ENCODE results near the gene PLXNB3.

PLXNB3 gene

GRCh38 chrX:153773741-153774575, 9.9 kb downstream of the PLXNB3 start:
- no peak for DNase-seq (ENCODE audit: low read depth)

DNA sequence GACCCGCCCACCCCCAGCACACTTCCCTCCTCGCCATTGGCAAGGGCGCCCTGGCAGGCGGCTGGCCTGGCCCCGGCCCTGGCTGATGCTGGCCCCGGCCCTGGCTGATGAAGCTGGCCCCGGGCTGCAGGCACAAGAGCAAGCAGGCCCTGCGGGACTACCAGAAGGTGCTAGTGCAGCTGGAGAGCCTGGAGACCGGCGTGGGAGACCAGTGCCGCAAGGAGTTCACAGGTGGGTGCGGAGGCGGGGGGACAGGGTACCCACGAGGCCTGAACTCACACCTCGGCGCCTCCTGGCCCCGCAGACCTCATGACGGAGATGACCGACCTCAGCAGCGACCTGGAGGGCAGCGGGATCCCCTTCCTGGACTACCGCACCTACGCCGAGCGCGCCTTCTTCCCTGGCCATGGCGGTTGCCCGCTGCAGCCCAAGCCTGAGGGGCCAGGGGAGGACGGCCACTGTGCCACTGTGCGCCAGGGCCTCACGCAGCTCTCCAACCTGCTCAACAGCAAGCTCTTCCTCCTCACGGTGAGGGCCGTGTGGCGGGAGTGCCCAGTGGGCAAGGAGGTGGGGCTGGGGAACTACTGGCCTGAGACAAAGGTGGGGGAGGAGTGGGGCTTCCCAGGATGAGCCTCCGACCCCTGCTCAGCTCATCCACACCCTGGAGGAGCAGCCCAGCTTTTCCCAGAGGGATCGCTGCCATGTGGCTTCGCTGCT, 10.7 kb downstream of the PLXNB3 start:
- no peak for DNase-seq (ENCODE audit: low read depth)

GRCh38 chrX:153775293-153776119, 11.5 kb downstream of the PLXNB3 start:
- DNase-seq (ENCODE audit: low read depth), result no peak

- DNase-seq (ENCODE audit: low read depth), result no peak
Observed at GRCh38 chrX:153776120-153776599, 12.1 kb downstream of the PLXNB3 start.

DNA sequence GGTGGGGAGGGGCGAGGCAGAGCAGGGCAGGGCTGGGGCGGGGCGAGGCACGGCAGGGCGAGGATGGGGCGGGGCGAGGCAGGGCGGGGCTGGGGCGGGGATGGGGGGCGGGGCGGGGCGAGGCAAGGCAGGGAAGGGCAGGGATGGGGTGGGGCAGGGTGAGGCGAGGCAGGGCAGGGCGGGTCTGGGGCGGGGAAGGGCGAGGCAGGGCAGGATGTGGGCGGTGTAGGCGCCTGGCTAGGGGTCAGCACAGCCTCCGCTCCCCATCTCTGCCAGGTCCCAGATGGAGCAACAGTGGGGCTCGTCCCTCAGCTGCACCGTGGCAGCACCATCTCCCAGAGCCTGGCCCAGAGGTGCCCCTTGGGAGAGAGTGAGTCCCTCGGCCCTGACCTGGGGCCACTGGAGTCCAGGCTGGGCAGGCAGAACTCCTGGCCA, 12.6 kb downstream of the PLXNB3 start:
- no peak for DNase-seq (ENCODE audit: low read depth)

- DNase-seq (ENCODE audit: low read depth), result no peak
Observed at GRCh38 chrX:153777261-153778090, 13.4 kb downstream of the PLXNB3 start.

GRCh38 chrX:153778181-153778580, 14.1 kb downstream of the PLXNB3 start:
- no peak for DNase-seq (ENCODE audit: low read depth)

DNA sequence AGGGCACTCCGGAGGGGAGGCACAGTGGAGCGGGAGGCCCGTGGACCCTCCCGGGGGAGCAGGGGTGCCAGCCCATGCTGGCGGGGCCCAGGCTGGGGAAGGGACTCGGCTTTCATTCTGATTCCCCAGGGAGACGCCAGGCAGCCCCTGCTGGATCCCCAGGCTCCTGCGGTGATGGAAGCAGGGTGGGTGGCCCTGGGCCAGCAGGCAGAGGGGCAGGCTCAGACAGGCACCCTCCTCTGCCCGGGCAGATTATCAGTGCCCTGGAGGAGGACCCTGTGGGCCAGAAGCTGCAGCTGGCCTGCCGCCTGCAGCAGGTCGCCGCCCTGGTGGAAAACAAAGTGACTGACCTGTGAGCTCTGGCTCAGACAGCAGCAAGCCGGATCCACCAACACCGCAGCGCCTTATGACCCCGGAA, 14.6 kb downstream of the PLXNB3 start:
- DNase-seq (ENCODE audit: low read depth), result no peak

DNA sequence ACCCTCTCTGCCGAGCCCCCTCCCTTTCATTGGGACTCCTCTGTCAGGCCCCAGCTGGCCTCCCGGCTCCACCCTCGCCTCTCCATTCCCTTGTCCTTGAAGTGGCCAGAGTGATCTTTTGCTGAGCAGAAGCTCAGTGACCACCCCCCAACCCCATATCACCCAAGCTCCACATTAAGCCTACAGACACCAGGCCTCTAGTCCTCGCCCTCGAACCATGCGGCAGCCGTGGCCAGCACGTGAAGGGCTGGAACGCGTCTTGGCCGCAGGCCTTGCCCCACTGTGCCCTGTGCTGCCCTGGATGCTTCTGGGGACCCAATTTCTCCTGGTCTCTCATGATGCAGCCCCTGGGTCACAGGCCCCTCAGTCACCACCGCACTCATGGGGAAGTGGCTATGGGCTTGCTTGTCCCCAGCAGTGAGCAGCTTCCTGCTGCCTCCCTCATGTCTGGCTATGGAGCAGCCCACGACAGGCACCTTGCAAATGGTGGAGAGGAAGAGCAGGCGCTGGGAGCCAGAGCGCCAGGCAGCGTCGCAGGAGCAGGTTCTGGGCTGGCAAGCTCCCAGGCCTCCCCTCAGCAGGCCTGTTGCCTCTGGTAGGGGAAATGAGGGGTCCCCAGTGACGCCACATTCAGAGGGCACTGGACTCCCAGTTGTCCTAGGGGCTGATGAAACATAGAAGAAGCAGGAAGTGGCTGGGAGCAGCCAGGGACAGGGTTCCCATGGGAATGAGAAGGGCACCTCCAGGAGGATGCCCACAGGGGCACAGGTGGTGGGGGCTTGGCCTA, 16.0 kb downstream of the PLXNB3 start:
- no peak for DNase-seq (ENCODE audit: low read depth)

GRCh38 chrX:153780678-153781427, 16.8 kb downstream of the PLXNB3 start, which contains the start of gene SRPK3:
SRPK3 (plus strand) TSS chrX:153781041; CDS start chrX:153781087, 46 bp downstream.
- DNase-seq (ENCODE audit: low read depth), result no peak

DNA sequence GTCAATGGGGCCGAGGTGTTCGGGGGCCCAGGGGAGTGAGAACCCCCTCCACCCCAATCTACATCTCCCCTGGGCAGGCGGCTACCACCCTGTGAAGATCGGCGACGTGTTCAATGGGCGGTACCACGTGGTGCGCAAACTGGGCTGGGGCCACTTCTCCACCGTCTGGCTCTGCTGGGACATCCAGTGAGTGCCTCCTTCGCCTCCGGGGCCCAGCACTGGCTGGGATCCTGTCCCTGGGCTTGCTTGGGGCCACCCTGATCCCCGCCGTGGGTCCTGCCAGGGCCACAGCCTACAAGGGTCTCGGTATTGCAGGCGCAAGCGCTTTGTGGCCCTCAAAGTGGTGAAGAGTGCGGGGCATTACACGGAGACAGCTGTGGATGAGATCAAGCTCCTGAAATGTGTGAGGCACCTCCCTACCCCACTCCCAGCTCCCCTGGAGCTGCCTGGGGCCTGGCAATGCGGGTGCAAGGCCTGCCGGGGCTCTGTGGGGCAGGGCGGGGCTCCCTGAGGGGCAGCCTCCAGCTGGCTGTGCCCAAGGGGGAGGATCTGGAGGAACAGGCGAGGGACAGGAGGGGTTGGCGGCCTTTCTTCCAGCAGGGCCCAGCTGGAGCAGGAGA, 17.5 kb downstream of the PLXNB3 start:
- no peak for DNase-seq (ENCODE audit: low read depth)

- DNase-seq (ENCODE audit: low read depth), result no peak
Observed at GRCh38 chrX:153782313-153782712, 18.3 kb downstream of the PLXNB3 start.

DNA sequence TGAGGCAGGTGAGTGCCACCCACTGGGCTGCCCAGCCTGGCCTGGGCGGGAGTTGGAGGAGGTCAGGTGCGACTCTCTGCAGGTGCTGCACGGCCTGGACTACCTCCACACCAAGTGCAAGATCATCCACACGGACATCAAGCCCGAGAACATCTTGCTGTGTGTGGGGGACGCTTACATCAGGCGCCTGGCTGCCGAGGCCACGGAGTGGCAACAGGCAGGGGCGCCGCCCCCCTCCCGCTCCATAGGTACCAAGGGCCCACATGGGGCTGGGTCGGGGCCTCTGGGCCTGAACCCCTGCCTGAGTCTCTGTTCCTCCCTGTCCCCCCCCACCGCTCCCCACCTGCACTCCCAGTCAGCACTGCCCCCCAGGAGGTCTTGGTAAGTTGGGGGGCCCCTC, 18.8 kb downstream of the PLXNB3 start:
- no peak for DNase-seq (ENCODE audit: low read depth)

DNA sequence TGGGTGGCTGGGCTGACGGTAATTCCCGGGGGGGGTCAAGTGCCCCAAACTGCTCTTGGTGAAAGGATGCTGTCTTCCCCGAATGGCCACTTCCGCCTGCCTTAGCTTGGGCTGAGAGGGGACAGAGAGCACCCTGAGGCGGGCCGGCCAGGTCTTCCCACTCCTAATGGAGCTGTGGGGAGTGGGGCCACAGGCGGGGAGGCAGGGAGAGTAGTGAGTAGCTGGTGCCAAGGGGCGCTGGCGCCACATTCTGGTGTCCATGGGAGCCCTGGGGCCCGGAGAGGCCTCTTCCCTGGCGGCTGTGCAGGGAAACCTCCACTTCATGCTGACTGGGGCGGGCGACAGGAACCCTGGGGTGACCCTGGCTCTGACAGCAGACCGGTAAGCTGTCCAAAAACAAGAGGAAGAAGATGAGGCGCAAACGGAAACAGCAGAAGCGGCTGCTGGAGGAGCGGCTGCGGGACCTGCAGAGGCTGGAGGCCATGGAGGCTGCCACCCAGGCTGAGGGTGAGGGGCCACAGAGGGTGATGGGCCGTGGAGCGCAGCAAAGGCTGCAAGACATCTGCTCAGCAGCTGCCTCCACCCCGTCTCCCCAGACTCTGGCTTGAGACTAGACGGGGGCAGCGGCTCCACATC, 19.4 kb downstream of the PLXNB3 start:
- DNase-seq (ENCODE audit: low read depth), result no peak

- DNase-seq (ENCODE audit: low read depth), result no peak
Observed at GRCh38 chrX:153784325-153784967, 20.4 kb downstream of the PLXNB3 start.

DNA sequence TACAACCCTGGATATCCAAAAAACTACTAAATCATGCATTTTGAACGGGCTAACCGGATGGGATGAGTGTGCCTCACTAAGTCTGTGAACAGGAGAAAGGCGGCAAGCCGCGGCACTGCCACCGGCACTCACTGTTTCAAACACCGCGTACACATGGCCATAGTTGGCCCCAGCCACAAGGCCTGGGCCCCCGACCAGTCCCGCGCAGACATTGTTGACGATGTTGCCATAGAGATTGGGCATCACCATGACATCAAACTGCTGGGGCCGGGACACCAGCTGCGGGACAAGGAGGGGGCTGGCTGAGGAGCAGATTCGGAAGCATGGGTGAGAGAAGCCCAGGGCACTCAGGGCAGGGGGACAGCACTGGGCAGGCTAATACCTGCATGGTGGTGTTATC, 22.6 kb downstream of the PLXNB3 start:
- DNase-seq (ENCODE audit: low read depth), result no peak

- no peak for DNase-seq (ENCODE audit: low read depth)
Observed at GRCh38 chrX:153789654-153790053, 25.6 kb downstream of the PLXNB3 start.
